Muscle layer of duodenum (tissue), 2 donors: ENCODE data around the gene ITGA3.

Experiments used
- H3K27ac ChIP-seq: one replicate; pipeline ENCODE4 v1.7.0; 2013; ENCODE audit warnings: mild to moderate bottlenecking, low read length
- H3K27me3 ChIP-seq: one replicate; pipeline ENCODE4 v1.7.0; 2013; ENCODE audit warnings: low read depth, mild to moderate bottlenecking, control low read depth, low read length
- H3K36me3 ChIP-seq, 2 donors: one replicate each; pipeline ENCODE4 v1.7.0; 2013; ENCODE audit warnings: low read length in 2 of 2, control low read depth in 1 of 2, mild to moderate bottlenecking in 1 of 2; ENCODE audit not compliant: insufficient read depth in 2 of 2, control insufficient read depth in 1 of 2
- H3K4me1 ChIP-seq, 2 donors: one replicate each; pipeline ENCODE4 v1.7.0; 2013; ENCODE audit warnings: low read length in 2 of 2, mild to moderate bottlenecking in 2 of 2, control low read depth in 1 of 2, moderate library complexity in 1 of 2; ENCODE audit not compliant: insufficient read depth in 2 of 2, control insufficient read depth in 1 of 2
- H3K4me3 ChIP-seq, 2 donors: one replicate each; pipeline ENCODE4 v1.7.0; 2013; ENCODE audit warnings: low read length in 2 of 2, low read depth in 1 of 2, mild to moderate bottlenecking in 1 of 2
- H3K9me3 ChIP-seq, 2 donors: one replicate each; pipeline ENCODE4 v1.7.0; 2013; ENCODE audit warnings: low read length in 2 of 2, control low read depth in 1 of 2, mild to moderate bottlenecking in 1 of 2; ENCODE audit not compliant: control insufficient read depth in 1 of 2
- donor health status: healthy.

ITGA3 gene

GRCh38 chr17:50128441-50129352, 72.8 kb downstream of the ITGA3 start:
- Histone ChIP-seq H3K27me3 (no peaks in the 10 kb centered on the region), H3K36me3 (no peaks in the 10 kb centered on the region), H3K9me3 (no peaks in the 10 kb centered on the region), H3K27ac (no peak overlapping the region), H3K4me3 (peak overlapping the region; percentile 31 to 59), H3K4me1 (peaks cover 0 to 32% of the 10 kb centered on the region in 2 donors)

- Histone ChIP-seq H3K9me3 (no peaks in the 10 kb centered on the region), H3K27me3 (no peaks in the 10 kb centered on the region), H3K4me1 (peaks cover 0 to 36% of the 10 kb centered on the region in 2 donors), H3K36me3 (no peaks in the 10 kb centered on the region), H3K27ac (no peak overlapping the region), H3K4me3 (peak overlapping the region in 1 of 2 donors; percentile 59)
Observed at GRCh38 chr17:50129353-50129727, 73.4 kb downstream of the ITGA3 start.

- H3K27ac ChIP-seq = no peak within 1 kb of the TSS
- H3K9me3 ChIP-seq = no peaks in the 10 kb centered on the region
Observed at GRCh38 chr17:50129728-50130558, 74.0 kb downstream of the ITGA3 start, which contains the start of gene SAMD14. Gene SAMD14, minus strand, starts transcription at chr17:50130160. Its CDS starts 5,201 bp downstream, at chr17:50124959.

GRCh38 chr17:50130559-50131305, 74.8 kb downstream of the ITGA3 start:
- no peaks in the 10 kb centered on the region for H3K9me3 ChIP-seq
- peaks cover 6 to 10% of the 10 kb centered on the region in 2 donors for H3K36me3 ChIP-seq
- no peak overlapping the region for H3K27ac ChIP-seq
- peaks cover 0 to 36% of the 10 kb centered on the region in 2 donors for H3K4me1 ChIP-seq
- peak overlapping the region in 1 of 2 donors; percentile 59 for H3K4me3 ChIP-seq
- H3K27me3 ChIP-seq = no peaks in the 10 kb centered on the region

More at GRCh38 chr17:50129728-50130558, 74.0 kb downstream of the ITGA3 start, which contains the start of gene SAMD14:
- peaks cover 0 to 3% of the 10 kb centered on the region in 2 donors for H3K36me3 ChIP-seq
- peak within 1 kb of the TSS; percentile 31 to 59 for H3K4me3 ChIP-seq
- H3K27me3 ChIP-seq = no peaks in the 10 kb centered on the region
- H3K4me1 ChIP-seq = peaks cover 0 to 36% of the 10 kb centered on the region in 2 donors

- Histone ChIP-seq H3K9me3 (no peaks in the 10 kb centered on the region), H3K27me3 (no peaks in the 10 kb centered on the region), H3K4me3 (no peak overlapping the region), H3K36me3 (peaks cover 20 to 25% of the 10 kb centered on the region in 2 donors), H3K27ac (no peak overlapping the region), H3K4me1 (peaks cover 0 to 36% of the 10 kb centered on the region in 2 donors)
Observed at GRCh38 chr17:50132104-50132794, 76.3 kb downstream of the ITGA3 start.

GRCh38 chr17:50133028-50133768, 77.3 kb downstream of the ITGA3 start:
- Histone ChIP-seq H3K27ac (peak overlapping the region; percentile 27), H3K4me1 (peaks cover 0 to 36% of the 10 kb centered on the region in 2 donors), H3K4me3 (no peak overlapping the region), H3K9me3 (no peaks in the 10 kb centered on the region), H3K27me3 (no peaks in the 10 kb centered on the region), H3K36me3 (peaks cover 30 to 34% of the 10 kb centered on the region in 2 donors)

GRCh38 chr17:50133769-50134099, 77.8 kb downstream of the ITGA3 start:
- Histone ChIP-seq H3K4me1 (peaks cover 0 to 33% of the 10 kb centered on the region in 2 donors), H3K4me3 (no peak overlapping the region), H3K9me3 (no peaks in the 10 kb centered on the region), H3K27me3 (no peaks in the 10 kb centered on the region), H3K27ac (no peak overlapping the region), H3K36me3 (peaks cover 35 to 39% of the 10 kb centered on the region in 2 donors)

GRCh38 chr17:50134206-50135110, 78.5 kb downstream of the ITGA3 start:
- Histone ChIP-seq H3K27ac (no peak overlapping the region), H3K4me3 (no peak overlapping the region), H3K36me3 (peaks cover 42 to 46% of the 10 kb centered on the region in 2 donors), H3K27me3 (no peaks in the 10 kb centered on the region), H3K4me1 (peaks cover 0 to 25% of the 10 kb centered on the region in 2 donors), H3K9me3 (no peaks in the 10 kb centered on the region)

- peaks cover 45 to 54% of the 10 kb centered on the region in 2 donors for H3K36me3 ChIP-seq
Observed at GRCh38 chr17:50135316-50136095, 79.6 kb downstream of the ITGA3 start.

More at GRCh38 chr17:50135316-50136095, 79.6 kb downstream of the ITGA3 start:
- Histone ChIP-seq H3K27ac (no peak overlapping the region), H3K4me3 (no peak overlapping the region), H3K4me1 (peaks cover 1 to 22% of the 10 kb centered on the region in 2 donors), H3K27me3 (no peaks in the 10 kb centered on the region), H3K9me3 (no peaks in the 10 kb centered on the region)
